ENCODE measurements around the gene P3H3.
"Not testable (repeated sequence)": the region's sequence is repeated elsewhere in the genome, so short reads cannot be mapped to it uniquely, and the experiment has no call there.

The P3H3 gene

DNA sequence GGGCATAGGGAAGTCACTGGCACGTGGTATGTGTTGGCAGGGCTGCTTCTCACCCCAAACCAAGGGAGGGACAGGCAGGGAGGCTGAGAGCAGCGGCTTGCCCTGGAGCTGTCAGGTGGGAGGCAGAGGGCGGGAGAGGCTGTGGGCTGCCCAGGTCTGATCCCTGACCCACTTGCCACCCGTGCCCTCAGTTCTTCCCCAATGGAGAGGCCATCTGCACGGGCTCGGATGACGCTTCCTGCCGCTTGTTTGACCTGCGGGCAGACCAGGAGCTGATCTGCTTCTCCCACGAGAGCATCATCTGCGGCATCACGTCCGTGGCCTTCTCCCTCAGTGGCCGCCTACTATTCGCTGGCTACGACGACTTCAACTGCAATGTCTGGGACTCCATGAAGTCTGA lies 17.2 kb downstream of the P3H3 start:
- DNase-seq (ENCODE audit: low read depth): no peak

DNA sequence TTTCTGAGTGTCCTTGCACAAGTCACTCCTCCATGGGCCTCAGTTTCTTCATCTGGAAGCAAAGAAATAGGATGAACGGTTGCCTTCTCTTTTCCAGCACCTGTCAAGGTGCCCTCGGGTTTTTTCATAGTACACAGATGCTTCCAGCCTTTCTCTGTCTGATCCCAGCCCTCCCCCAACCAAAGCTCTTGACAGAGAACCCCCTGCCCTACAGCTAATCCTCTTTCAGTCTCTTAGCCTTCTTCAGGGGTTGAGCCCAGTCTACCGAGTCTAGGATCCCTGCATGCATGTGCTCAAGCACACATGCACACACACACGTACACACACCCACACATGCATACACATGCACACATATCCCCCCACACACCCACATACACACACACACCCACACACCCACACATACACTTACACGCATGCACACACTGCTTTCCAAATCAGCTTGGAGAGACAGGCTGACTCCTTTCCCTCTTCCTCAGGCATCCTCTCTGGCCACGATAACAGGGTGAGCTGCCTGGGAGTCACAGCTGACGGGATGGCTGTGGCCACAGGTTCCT lies 18.2 kb downstream of the P3H3 start:
- no peak for DNase-seq (ENCODE audit: low read depth)

DNA sequence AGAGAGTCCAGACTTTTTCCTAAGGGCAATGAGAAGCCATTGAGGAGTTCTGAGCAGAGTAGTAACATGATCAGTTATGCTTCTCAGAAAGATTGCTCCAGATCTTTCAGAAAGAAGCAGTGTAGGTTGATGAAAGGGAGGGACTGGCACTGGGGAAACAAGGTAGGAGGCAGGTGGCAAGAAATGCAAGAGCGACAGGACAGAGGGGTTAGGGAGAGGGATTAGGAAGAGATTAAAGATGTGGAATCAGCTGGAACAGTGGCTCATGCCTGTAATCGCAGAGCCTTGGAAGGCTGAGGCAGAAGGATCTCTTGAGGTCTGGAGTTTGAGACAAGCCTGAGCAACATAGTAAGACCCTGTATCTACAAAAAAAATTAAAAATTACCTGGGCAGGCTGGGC lies 19.5 kb downstream of the P3H3 start:
- DNase-seq (ENCODE audit: low read depth): no peak

DNA sequence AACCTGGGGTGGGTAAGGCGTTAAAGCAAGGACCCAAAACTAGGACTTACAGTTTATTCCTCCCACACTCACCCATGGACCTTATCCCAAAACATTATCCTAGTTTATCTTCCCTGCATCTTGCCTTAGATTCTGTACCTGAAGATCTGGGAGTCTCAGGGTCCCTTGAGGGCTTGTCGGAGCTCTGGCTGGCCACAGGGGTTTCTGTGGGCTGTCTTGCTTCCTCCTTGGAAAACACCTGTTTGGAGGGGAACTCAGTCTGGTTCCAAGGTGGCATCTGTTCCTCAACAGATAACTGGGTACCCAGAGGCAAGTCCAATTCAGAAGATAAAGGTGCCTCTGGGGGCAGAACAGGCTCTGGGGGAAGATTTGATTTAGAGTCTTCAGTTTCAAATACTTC lies 21.2 kb downstream of the P3H3 start:
- no peak for DNase-seq (ENCODE audit: low read depth)

DNA sequence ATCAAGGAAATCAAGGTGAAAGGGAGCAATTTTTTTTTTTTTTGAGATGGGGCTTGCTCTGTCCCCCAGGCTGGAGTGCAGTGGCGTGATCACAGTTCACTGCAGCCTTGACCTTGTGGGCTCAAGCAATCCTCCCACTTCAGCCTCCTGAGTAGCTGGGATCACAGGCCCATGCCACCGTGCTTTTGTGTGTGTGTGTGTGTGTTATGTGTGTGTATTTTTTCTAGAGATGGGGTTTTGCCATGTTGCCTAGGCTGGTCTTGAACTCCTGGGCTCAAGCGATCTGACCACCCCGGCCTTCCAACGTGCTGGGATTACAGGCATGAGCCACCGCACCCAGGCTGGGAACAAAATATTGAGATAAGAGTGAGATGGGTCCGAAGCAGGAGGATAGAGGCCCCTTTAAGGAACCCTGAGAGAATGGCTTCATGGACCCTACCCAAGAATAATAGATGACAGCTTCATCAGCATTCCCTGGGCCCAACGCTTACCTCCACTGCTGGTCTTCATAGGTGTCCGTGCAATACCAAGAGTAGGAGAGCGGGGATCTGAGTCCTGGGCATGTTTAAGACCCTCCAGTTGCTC lies 21.9 kb downstream of the P3H3 start:
- no peak for DNase-seq (ENCODE audit: low read depth)

DNA sequence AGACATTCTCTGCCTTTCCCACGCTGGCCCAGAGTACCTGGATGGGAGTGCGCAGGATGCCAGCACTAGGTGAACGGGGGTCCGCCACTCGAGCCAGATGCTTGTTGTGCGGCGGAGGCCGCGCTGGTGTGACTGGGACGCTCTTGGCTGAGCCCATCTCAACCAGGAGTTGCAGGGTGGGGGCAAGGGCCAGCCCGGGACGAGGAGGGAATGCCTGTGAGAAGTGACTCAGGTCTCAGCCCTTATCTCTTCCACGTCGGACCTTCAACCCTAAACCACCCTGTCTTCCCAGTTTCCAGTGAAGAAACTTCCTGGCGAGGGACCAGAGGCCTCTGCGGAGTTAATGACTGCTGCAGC lies 22.6 kb downstream of the P3H3 start:
- DNase-seq (ENCODE audit: low read depth): no peak

DNA sequence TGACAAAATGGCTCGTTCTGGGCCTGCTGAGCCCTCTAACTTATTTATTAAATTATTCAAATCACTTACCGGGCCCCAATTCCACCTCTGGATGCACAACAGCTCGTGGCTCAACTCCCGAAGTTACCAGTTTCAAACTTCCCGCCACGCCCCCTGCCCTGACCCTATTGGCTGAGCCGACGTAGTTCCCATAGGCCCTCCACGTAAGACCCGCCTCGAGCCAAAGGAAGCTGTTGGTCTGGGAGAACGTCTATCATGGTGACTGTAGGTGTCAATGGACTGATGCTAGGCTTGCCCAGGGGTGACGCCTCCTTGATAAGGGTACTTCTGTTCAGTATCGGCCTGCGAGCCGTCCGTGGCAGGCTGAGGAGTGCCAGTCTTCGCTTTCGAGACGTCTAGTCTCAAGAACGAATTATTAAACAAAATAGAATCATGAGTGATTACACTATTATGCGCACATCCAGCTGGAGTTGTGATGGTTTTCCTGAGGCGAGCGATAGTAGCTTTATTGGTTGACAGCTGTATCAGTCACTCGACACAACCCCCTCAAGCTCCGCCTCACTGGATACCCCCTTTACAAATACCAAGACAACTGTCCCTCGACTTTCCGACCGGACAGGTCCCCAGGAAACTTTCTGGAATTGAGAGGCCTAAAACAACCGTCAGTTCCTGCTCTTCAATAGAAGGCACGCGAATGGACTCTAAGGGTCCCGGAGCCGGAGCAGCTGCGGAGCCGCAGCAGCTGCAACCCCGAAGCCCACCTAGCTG lies 23.1 kb downstream of the P3H3 start, which contains the start of gene CDCA3:
Gene CDCA3, minus strand, starts transcription at position 134 of the 768 bp plus-strand sequence. CDS start 334 bp downstream, outside the sequence.
- peak; percentile 86 for DNase-seq (ENCODE audit: low read depth)

DNA sequence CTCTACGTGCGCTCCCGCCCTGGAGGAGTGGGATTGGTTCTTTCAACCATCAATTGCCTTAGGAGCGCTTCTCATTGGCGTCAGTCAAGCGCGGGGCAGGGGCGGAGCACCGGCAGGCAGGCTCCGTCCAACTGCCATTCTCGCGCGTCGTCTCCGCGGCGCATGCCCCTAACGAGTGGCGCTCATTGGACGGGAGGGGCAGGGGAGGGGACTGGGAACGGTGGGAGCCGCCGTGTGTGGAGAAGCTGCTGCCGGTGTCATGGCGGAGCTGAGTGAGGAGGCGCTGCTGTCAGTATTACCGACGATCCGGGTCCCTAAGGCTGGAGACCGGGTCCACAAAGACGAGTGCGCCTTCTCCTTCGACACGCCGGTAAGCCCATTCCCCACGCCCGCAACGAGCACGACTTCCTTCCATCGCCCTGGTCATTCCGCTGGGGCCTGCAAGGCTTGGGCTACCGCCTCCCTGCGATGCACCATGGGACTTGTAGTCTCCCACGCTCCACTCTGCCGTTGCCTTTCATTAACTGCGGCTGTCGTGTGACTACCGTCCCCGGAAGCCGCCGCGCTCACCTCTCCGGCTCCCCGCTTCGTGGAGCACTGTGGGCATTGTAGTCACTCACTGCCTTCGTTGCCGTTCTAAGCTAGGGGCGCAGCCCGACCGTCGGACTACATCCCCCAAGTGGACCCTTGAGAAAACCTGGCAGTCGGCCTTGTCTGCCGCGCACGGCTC lies 23.9 kb downstream of the P3H3 start, which contains the start of gene USP5:
Gene USP5, plus strand, starts transcription at position 230 of the 730 bp plus-strand sequence. Its CDS starts 30 bp downstream, at position 260.
- DNase-seq (ENCODE audit: low read depth): peak; percentile 98

DNA sequence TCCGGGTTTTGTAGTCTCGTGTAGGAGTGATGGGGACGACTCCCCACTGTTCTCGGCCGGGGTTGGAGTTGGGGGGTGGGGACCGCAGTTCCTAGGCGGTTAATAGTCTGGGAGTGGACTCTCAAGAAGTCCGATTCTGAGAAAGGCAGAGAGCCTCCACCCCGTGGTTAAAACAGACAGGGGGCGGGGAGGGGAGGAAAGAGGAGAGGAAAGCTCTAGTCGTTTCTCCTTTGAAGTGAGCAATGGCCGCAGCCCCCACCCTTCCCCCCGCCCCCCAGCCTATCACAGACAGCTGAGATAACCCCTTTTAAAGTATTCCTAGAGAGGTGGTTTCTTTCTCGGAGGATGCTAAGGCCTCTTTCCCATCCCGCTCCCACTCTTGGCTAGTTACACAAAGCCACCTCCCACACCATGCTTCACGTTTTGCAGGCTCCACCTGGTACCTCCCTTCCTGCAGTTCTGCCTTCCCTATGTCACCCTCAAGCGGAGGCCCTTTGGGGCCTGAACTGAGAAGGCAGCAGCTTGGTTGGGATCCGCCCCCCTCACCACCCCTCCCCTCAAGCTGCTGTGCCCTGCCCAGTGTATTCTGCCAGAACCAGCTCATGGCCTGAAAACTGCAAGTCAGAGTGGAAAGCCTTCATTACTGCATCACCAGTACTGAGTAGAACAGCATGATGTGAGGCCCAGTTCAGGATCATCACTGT lies 24.6 kb downstream of the P3H3 start:
- DNase-seq (ENCODE audit: low read depth): peak; percentile 73

DNA sequence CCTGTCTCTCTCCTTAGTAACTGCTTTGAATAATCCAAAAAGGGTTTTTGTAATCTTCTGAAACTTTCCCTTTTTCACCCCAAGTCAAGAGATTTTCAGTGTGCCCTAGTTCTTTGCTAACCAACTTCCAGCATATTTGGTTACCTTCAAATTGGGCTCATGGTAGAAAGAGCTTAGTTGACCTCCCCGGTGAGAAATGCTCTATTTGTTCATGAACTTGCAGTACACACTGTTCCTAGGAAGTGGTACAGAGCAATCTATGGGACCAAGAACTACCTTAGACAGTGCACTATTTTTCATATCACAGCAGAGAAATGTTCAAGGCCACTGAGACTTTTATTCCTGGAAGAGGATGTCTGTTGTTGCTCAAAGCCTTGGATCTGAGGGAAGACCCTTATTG lies 25.4 kb downstream of the P3H3 start:
- no peak for DNase-seq (ENCODE audit: low read depth)

DNA sequence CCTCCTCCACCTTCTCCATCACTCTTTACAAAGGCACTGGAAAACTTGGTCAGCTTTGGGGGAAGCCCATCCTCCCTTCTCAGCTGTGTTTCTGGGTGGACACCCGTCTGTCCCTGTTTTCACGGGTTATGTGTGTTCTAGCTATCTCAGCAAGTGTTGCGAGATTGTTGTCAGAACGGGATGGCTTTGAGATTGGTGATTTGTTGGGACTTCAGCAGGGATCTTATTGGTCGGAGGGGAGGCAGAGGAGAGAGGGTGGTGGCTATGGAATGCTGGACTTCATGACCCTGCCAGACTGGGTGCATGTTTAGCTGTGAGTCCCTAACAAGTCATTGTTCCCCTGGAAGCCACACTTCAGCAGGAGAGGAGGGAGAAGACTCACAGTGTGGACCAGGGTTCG lies 25.8 kb downstream of the P3H3 start:
- no peak for DNase-seq (ENCODE audit: low read depth)

DNA sequence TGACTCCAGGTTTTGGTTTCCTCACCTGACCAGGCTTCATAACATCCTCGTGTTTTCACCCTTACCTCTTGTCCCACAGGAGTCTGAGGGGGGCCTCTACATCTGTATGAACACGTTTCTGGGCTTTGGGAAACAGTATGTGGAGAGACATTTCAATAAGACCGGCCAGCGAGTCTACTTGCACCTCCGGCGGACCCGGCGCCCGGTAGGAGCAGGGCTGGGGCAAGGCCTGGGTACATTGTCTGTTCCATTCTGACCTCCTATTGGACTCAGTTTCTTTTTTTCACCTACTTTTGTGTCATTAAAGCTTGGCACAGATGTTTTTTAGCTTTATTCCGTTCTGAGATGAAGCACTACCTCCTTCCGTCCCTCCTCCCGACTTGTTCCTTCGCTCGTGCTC lies 27.1 kb downstream of the P3H3 start:
- DNase-seq (ENCODE audit: low read depth): no peak

DNA sequence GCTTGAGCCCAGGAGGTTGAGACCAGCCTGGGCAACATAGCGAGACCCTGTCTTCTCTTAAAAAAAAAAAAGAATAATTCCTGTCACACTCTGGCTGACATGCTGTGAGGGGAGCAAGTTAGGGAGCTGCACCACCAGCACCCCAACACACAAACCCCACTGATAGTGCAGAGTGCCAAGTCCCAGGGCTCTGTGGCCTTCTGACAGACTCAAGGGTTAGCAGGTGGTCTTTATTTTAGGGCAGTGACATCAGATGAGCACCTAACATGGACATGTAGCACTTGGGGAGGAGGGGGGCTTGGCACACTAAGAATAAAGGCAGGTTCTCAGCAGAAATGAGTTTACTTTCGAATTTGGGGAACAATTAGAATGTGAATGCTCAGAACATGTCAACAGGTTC lies 30.6 kb downstream of the P3H3 start:
- DNase-seq (ENCODE audit: low read depth): no peak

DNA sequence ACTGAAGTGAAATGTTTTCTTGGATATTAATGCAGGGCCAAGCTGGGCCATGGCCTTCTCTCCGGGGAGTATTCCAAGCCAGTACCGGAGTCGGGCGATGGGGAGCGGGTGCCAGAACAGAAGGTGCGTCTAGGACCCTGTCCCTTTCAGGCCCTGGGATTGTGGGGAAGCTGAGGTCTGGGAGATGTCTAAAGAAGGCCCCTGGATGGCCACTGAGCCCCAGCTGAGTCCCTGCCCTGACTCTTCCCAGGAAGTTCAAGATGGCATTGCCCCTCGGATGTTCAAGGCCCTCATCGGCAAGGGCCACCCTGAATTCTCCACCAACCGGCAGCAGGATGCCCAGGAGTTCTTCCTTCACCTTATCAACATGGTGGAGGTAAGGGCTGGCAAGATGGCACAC lies 31.9 kb downstream of the P3H3 start:
- DNase-seq (ENCODE audit: low read depth): no peak

DNA sequence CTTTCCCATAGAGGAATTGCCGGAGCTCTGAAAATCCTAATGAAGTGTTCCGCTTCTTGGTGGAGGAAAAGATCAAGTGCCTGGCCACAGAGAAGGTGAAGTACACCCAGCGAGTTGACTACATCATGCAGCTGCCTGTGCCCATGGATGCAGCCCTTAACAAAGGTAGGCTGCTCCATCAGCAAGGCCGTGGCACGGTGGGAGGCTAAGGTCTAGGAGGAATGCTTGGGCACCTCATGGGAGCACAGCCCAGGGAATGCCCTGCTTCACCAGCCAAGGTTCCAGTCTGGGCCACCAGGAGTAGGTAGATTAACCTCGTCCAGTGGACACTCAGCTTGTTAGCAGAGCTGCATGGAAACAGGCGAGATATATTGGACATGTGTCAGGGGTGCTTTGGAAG lies 32.7 kb downstream of the P3H3 start:
- no peak for DNase-seq (ENCODE audit: low read depth)

DNA sequence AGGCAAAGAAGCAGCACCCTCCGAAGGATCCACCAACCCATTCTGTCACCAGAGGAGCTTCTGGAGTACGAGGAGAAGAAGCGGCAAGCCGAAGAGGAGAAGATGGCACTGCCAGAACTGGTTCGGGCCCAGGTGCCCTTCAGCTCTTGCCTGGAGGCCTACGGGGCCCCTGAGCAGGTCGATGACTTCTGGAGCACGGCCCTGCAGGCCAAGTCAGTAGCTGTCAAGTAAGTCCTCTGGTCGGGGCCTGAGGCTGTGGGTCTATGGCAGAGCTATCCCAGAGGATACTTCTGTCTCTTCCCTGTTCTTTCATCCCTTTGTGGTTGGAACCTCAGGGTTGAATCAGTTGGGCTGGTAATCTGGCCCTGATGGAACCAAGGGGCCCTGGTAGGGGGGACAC lies 33.2 kb downstream of the P3H3 start:
- no peak for DNase-seq (ENCODE audit: low read depth)

DNA sequence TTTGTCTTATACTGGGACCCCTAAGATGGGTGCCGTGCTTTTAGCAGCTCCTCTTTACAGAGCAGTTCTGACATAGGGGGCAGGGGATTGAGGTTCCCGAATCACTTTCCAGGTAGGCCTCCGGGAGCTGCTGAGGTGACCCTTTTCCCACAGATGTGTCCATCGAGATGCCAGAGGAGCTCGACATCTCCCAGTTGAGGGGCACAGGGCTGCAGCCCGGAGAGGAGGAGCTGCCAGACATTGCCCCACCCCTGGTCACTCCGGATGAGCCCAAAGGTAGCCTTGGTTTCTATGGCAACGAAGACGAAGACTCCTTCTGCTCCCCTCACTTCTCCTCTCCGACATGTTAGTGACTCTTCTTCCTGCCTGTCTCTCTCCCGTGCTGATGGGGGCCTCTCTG lies 34.8 kb downstream of the P3H3 start:
- no peak for DNase-seq (ENCODE audit: low read depth)

DNA sequence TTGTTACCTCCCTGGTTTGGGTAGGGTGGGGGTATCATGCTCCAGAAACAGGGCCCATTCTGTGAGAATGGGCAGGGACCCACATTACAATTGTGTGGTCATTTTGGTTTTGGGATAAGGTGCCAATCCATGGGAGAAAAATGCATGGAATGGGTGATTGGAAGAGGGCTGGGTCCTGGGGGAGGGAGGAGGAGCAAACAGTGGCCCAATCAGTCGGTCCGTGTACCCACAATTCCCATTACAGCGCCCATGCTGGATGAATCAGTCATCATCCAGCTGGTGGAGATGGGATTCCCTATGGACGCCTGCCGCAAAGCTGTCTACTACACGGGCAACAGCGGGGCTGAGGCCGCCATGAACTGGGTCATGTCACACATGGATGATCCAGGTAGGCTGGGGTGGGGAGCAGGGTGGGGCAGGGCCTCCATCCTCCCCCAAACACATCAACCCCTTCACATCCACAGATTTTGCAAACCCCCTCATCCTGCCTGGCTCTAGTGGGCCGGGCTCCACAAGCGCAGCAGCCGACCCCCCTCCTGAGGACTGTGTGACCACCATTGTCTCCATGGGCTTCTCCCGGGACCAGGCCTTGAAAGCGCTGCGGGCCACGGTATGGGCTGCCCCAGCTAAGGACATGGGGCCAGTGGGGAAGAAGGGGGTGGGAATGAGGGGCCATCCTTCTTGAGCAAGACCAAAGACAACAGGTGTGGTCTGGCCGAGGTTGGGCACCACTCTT lies 35.5 kb downstream of the P3H3 start:
- no peak for DNase-seq (ENCODE audit: low read depth)

DNA sequence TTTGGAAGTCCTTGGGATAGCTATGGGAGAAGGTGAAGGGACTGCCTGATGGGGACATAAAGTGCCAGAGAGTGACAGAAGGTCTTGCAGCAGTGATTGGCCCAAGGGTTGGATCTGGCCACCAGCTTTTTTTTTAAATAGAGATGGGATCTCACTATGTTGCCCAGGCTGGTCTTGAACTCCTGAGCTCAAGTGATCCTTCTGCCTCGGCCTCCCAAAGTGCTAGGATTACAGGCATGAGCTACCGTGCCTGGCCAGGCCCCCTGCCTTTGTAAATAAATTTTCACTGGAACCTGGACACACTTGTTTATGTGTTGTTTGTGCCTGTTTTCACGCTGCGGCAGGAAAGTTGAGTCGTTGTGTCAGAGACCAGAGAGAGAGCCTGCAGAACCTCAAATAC lies 37.1 kb downstream of the P3H3 start:
- DNase-seq (ENCODE audit: low read depth): not testable (repeated sequence)

DNA sequence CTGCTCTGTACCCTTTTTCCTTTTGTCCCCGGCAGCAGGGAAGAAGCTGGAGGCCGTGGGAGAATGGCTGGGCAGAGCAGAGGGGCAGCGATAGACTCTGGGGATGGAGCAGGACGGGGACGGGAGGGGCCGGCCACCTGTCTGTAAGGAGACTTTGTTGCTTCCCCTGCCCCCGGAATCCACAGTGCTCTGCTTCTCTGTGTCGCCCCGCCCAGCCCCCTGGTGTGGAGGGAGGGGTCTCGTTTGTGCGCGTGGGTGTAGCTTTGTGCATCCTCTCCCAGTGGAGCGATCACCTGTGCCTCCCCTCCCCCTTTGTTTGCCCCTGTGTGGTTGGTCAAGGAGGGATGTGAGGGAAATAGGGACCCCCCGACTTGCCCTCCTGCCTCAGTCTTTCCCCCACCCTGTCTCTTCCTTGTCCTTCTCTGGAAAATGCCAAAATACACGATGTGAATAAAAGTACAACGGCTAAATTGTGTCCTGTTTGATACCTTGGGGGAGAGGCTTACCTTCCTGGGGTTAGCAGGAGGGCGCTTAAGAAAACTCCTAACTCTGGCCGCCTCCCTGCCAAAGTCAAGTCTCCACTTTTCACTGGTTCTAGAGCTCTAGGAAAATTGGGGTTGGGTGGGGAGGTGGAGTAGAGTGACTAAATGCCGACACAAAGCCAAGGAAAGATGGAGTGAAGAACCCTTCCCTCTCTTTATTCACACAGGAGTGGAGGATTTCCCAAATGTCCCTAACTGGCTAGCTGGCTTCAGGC lies 38.1 kb downstream of the P3H3 start:
- no peak for DNase-seq (ENCODE audit: low read depth)

DNA sequence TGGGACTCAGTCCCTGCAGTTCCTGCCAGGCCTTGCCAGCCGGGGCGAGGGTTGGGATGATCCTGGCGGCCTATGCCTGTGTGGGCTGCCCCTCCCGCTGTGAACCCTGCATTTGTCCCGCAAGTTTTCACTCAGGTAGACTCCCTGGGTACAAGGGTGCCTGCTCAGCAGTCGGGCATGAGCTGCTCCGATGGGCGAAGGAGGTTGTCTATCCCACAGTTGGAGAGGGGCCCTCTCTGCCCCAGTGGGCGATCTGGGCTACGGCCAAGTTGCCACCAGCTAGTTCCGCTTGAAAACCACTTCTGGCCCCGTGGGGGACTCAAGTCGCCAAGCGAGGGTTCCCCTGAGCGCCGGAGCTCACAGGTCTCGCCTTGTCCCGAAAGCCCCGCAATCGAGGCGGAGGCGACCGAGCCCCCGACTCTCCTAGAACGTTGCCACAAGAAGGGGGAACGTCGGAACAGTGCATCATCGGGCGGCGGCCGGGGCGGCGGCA lies 38.8 kb downstream of the P3H3 start:
- DNase-seq (ENCODE audit: low read depth): no peak

Measured in activated T-cell treated with anti-CD3 and anti-CD28 coated beads for 48 hours (primary cell).